Kidney epithelial cell (primary cell): ENCODE results near the gene OR52L1. TPM values are rescaled to one million over a fixed set of nuclear protein-coding genes. Genes with fewer than 3 reads are reported as not detected.

ENCODE experiments used
- DNase-seq: peaks from one replicate; pipeline ENCODE4 v3.0.0-alpha.2; 2010; ENCODE audit warnings: low read depth
- H3K27me3 ChIP-seq: 2 replicates; pipeline ENCODE4 v1.6.0; 2011; ENCODE audit warnings: low read length; ENCODE audit not compliant: control insufficient read depth, insufficient read depth
- H3K36me3 ChIP-seq: 2 replicates; pipeline ENCODE4 v1.5.1; 2011; ENCODE audit warnings: low read length; ENCODE audit not compliant: control insufficient read depth, insufficient read depth
- H3K4me3 ChIP-seq: 2 replicates; pipeline ENCODE4 v1.5.1; 2011; ENCODE audit warnings: low read depth, mild to moderate bottlenecking, control low read depth, low read length
- total RNA-seq: library from RNA; depleted of rRNA; stranded (reverse); fragments of >200 nt; gene quantifications from 2 replicates; pipeline ENCODE4 v1.2.3, GENCODE V29; 2015
- TF ChIP-seq, protein P1 (sequence below): IDR thresholded peaks from 2 replicates; pipeline ENCODE4 v1.5.1; 2011; ENCODE audit warnings: mild to moderate bottlenecking, moderate library complexity, low read length, control low read depth, inconsistent platforms; ENCODE audit not compliant: insufficient read depth, poor library complexity, severe bottlenecking

The OR52L1 gene
- total RNA-seq, result not detected in 2 replicates

DNA sequence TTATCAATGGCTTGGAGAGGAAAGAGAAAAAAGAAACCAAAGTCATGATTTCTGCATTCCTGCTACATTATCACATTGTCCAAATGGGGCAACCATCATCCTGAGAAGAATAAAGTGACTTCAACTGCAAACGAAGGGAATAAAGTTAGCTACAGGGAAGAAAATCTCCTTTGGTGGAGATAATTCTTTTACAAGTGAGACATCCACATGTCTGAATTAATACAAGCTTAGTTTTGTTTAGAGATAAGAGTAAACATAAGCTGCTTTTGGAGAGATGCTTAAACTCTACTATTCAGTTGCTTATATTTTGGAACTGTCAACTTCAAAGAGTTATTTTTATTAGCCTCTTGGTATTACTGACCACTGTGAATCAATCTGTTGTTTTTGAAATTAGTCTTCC, at the start of gene OR52L1:
OR52L1 (minus strand) TSS at position 101 of the 400 bp plus-strand sequence; CDS start at position 46, 55 bp downstream.
- DNase-seq, result no peak
- no peak within 1 kb of the TSS for H3K4me3 ChIP-seq
- H3K36me3 ChIP-seq, result no peaks in the 10 kb centered on the region
- H3K27me3 ChIP-seq, result no peaks in the 10 kb centered on the region
- TF ChIP-seq, protein P1, sequence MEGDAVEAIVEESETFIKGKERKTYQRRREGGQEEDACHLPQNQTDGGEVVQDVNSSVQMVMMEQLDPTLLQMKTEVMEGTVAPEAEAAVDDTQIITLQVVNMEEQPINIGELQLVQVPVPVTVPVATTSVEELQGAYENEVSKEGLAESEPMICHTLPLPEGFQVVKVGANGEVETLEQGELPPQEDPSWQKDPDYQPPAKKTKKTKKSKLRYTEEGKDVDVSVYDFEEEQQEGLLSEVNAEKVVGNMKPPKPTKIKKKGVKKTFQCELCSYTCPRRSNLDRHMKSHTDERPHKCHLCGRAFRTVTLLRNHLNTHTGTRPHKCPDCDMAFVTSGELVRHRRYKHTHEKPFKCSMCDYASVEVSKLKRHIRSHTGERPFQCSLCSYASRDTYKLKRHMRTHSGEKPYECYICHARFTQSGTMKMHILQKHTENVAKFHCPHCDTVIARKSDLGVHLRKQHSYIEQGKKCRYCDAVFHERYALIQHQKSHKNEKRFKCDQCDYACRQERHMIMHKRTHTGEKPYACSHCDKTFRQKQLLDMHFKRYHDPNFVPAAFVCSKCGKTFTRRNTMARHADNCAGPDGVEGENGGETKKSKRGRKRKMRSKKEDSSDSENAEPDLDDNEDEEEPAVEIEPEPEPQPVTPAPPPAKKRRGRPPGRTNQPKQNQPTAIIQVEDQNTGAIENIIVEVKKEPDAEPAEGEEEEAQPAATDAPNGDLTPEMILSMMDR, result no peak

DNA sequence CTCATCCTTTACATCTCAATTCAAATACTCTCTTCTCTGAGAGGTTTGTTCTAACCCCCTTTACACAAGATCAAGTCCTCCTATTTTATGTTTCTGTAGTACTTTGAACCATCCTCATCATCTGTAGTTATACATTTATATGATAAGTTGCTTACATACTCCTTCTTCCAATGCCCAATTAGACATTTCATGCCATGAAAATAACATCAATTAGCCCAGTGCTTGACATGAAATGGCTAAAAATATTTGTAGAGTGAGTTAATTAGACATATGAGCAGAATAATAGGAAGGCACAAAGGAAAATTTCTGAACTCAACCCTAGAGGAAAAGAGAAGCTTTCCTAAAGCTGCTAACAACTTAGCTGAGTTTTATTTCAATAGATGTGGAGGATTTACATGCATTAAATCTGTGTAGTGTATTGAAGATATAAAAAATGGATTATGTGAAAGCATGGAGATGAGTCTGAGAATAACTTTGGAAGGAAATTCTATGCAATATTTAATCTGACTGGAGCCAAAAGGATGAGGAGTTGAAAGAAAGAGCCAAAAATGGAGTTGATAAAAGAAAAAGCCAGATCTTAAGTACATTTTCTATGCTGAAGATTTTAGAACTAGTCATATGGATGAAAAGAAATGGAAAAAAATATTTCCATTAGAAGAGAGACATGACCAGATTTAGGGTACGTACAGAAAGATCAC, 44.1 kb upstream of the OR52L1 start, which contains the start of gene OR56A1:
OR56A1 (minus strand) TSS at position 51 of the 698 bp plus-strand sequence. CDS start 3,066 bp downstream, outside the sequence.
- Histone ChIP-seq H3K27me3 (no peaks in the 10 kb centered on the region), H3K36me3 (no peaks in the 10 kb centered on the region), H3K4me3 (no peak within 1 kb of the TSS)
- TF ChIP-seq, protein P1, result no peak
- no peak for DNase-seq

DNA sequence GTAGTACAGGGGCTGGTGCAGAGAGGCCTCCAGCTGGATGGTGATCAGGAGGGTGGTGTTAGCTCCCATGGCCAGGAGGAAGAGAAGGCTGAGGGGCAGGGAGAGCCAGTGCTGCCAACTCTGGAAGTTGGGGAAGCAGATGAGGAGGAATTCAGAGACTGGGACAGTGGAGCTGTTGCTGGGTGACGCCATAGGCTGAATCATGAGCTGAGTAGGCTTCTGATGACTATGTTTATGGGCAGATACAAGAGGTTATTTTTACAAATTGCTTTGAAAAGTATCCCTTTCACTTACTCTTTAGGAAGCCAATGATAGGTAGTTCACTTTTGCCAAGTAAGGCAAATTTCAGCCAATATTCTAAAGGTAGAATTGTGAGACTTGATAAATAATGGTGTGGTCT, 40.7 kb upstream of the OR52L1 start:
- DNase-seq, result no peak
- H3K27me3 ChIP-seq, result no peaks in the 10 kb centered on the region
- TF ChIP-seq, protein P1, result no peak
- H3K4me3 ChIP-seq, result no peak overlapping the region
- H3K36me3 ChIP-seq, result no peaks in the 10 kb centered on the region

DNA sequence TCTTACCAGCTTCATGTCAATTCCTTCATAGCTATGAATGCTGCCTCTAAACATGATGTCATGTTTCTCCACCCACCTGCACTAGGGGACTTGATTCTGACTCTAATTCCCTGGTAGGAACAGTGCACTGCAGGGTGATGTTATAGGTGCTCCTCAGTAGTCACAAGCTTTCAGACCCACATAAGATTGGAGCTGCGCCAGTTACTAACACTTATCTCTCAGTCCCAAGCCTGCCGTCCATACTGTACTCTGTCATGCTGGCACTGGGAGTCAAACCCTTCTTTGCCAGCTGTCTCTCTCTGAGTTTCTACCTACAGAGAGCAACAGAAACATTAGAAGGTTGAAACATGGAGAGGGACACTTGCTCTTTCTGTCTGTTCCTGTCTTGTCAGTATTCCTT, 38.3 kb upstream of the OR52L1 start:
- TF ChIP-seq, protein P1, result no peak
- DNase-seq, result no peak
- H3K36me3 ChIP-seq, result no peaks in the 10 kb centered on the region
- H3K27me3 ChIP-seq, result no peaks in the 10 kb centered on the region
- H3K4me3 ChIP-seq, result no peak overlapping the region

DNA sequence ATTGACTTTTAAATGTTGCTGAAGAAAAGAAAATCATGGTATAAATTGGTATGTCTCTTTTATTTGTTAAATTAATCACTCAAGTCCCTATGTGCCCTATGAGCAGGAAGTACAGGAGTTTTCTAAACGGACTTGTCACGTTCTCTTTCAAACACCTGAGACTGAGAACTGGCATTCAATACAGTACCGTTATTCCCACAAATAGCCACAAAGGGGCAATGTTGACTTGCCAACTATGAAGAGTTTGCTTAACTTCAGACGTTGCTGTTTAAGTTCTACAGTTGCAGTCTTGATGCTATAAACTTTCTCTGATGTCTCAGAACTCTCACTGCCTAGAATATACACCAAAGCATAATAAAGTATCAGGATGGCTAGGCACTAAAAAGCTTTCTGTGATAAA, 36.2 kb upstream of the OR52L1 start:
- no peak for DNase-seq
- no peak overlapping the region for H3K4me3 ChIP-seq
- TF ChIP-seq, protein P1, result peak; percentile 44

DNA sequence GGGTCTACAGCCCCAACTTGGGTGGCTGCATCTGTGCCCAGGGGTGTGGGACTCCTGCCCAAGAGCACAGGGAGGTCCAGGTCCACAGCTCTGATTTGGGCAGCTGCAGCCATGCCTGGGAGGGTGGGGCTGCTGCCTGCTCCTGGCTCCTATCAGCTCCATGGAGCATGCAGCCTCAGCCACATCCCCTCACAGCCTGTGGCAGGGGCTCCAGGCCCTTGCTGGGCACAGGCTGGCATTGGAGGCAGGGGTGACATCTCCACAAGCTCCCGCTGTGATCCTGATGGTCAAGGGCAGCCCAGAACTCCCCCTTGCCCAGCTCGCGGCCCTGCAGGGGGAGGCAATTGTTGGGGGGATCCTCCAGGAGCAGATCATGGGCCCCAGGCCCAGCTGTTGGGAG, 26.3 kb upstream of the OR52L1 start:
- H3K27me3 ChIP-seq, result no peaks in the 10 kb centered on the region
- TF ChIP-seq, protein P1, result no peak
- no peak overlapping the region for H3K4me3 ChIP-seq
- H3K36me3 ChIP-seq, result no peaks in the 10 kb centered on the region
- DNase-seq, result no peak

More for the DNA sequence above, 36.2 kb upstream of the OR52L1 start:
- no peaks in the 10 kb centered on the region for H3K36me3 ChIP-seq
- no peaks in the 10 kb centered on the region for H3K27me3 ChIP-seq
